ENCODE measurements around the gene RACK1. TPM values are rescaled to one million over a fixed set of nuclear protein-coding genes. Genes with fewer than 3 reads are reported as not detected.
A peak's percentile ranks its signal among the peaks of the same experiment; 100 is the strongest.

Gene RACK1
- total RNA-seq, 2 experiments from 2014 or later, result 2,077 to 5,614 TPM

GRCh38 chr5:181259974-181260719, 16.4 kb upstream of the RACK1 start:
- Histone ChIP-seq H3K4me2 (ENCODE audit: low read length) (peak overlapping the region; percentile 86), H4K20me1 (ENCODE audit: insufficient read depth, low read length) (peaks cover 24% of the 10 kb centered on the region; the same call in 1 of the 2 replicates), H3K4me3 (ENCODE audit: low read depth, low read length, poor library complexity, severe bottlenecking) (peak overlapping the region; percentile 81), H3K27ac (ENCODE audit: low read depth, low read length, poor library complexity, severe bottlenecking) (peak overlapping the region; percentile 77), H3K9me2 (ENCODE audit: insufficient read depth, low read length) (no peaks in the 10 kb centered on the region), H2AFZ (ENCODE audit: low read length) (peak overlapping the region; percentile 14; the same call in 1 of the 2 replicates), H3K9me3 (ENCODE audit: low read length) (peaks cover 4% of the 10 kb centered on the region; the same call in 1 of the 2 replicates), H3K4me1 (ENCODE audit: insufficient read depth, low read length, poor library complexity, severe bottlenecking) (peaks cover 33% of the 10 kb centered on the region), H3K36me3 (ENCODE audit: insufficient read depth, low read length) (peaks cover 50% of the 10 kb centered on the region), H3K79me2 (ENCODE audit: insufficient read depth, low read depth, low read length) (peaks cover 70% of the 10 kb centered on the region)
- ChIA-PET POLR2A (interaction anchor here (0.7 to 3.1 kb wide), 9 partner anchors 9 to 75 kb away, joined by 3 to 20 read pairs (median 5); partner anchors contain the start of genes RACK1 and TRIM41), CTCF (ENCODE audit: unreplicated experiment) (no interaction called here)
- TSS peak; percentile 26 for BruUV-seq (replicated peaks)
- DNase-seq (ENCODE audit: low spot score), result no peak
- no peak for TF ChIP-seq CTCF (conservative IDR thresholded peaks at IDR 0.05; ENCODE audit: low read length)
- TF ChIP-seq EZH2phosphoT487 (IDR thresholded peaks at IDR 0.05; ENCODE audit: borderline replicate concordance, low read depth, low read length), result no peak
- intact Hi-C loops (cut with micrococcal nuclease; ENCODE audit: unreplicated experiment), result no loop called here

GRCh38 chr5:181259283-181259682, 15.6 kb upstream of the RACK1 start:
- peak overlapping the region; percentile 86 for H3K4me2 ChIP-seq (ENCODE audit: low read length)
- no peak overlapping the region for H3K27ac ChIP-seq (ENCODE audit: low read depth, low read length, poor library complexity, severe bottlenecking)
- H3K36me3 ChIP-seq (ENCODE audit: insufficient read depth, low read length), result peaks cover 59% of the 10 kb centered on the region
- DNase-seq (ENCODE audit: low spot score), result no peak
- H3K9me2 ChIP-seq (ENCODE audit: insufficient read depth, low read length), result no peaks in the 10 kb centered on the region
- no peak for TF ChIP-seq EZH2phosphoT487 (IDR thresholded peaks at IDR 0.05; ENCODE audit: borderline replicate concordance, low read depth, low read length)
- no peak for TF ChIP-seq CTCF (conservative IDR thresholded peaks at IDR 0.05; ENCODE audit: low read length)
- H3K9me3 ChIP-seq (ENCODE audit: low read length), result peaks cover 4% of the 10 kb centered on the region; the same call in 1 of the 2 replicates
- intact Hi-C loops (cut with micrococcal nuclease; ENCODE audit: unreplicated experiment), result no loop called here
- peaks cover 77% of the 10 kb centered on the region for H3K79me2 ChIP-seq (ENCODE audit: insufficient read depth, low read depth, low read length)
- no TSS peak for BruUV-seq (replicated peaks)
- peak overlapping the region; percentile 81 for H3K4me3 ChIP-seq (ENCODE audit: low read depth, low read length, poor library complexity, severe bottlenecking)
- ChIA-PET POLR2A (interaction anchor here (0.7 to 3.1 kb wide), 2 partner anchors 8 to 10 kb away, joined by 3 to 18 read pairs; no protein-coding TSS in a partner anchor), CTCF (ENCODE audit: unreplicated experiment) (no interaction called here)
- peaks cover 33% of the 10 kb centered on the region for H3K4me1 ChIP-seq (ENCODE audit: insufficient read depth, low read length, poor library complexity, severe bottlenecking)
- H4K20me1 ChIP-seq (ENCODE audit: insufficient read depth, low read length), result peaks cover 27% of the 10 kb centered on the region; the same call in 1 of the 2 replicates
- H2AFZ ChIP-seq (ENCODE audit: low read length), result no peak overlapping the region

GRCh38 chr5:181258576-181258975, 14.9 kb upstream of the RACK1 start:
- CTCF ChIA-PET (ENCODE audit: unreplicated experiment), result no interaction called here
- BruUV-seq (replicated peaks), result no TSS peak
- peak overlapping the region; percentile 86 for H3K4me2 ChIP-seq (ENCODE audit: low read length)
- intact Hi-C loops (cut with micrococcal nuclease; ENCODE audit: unreplicated experiment), result no loop called here
- peaks cover 33% of the 10 kb centered on the region for H3K4me1 ChIP-seq (ENCODE audit: insufficient read depth, low read length, poor library complexity, severe bottlenecking)
- H3K79me2 ChIP-seq (ENCODE audit: insufficient read depth, low read depth, low read length), result peaks cover 78% of the 10 kb centered on the region
- POLR2A ChIA-PET, result interaction anchor here (0.7 to 3.1 kb wide), 2 partner anchors 7 to 10 kb away, joined by 3 to 18 read pairs; no protein-coding TSS in a partner anchor
- H3K9me3 ChIP-seq (ENCODE audit: low read length), result peaks cover 4% of the 10 kb centered on the region; the same call in 1 of the 2 replicates
- H3K27ac ChIP-seq (ENCODE audit: low read depth, low read length, poor library complexity, severe bottlenecking), result no peak overlapping the region
- H4K20me1 ChIP-seq (ENCODE audit: insufficient read depth, low read length), result peaks cover 27% of the 10 kb centered on the region; the same call in 1 of the 2 replicates
- no peak for DNase-seq (ENCODE audit: low spot score)
- TF ChIP-seq CTCF (conservative IDR thresholded peaks at IDR 0.05; ENCODE audit: low read length) (no peak), EZH2phosphoT487 (IDR thresholded peaks at IDR 0.05; ENCODE audit: borderline replicate concordance, low read depth, low read length) (no peak)
- H3K4me3 ChIP-seq (ENCODE audit: low read depth, low read length, poor library complexity, severe bottlenecking), result peak overlapping the region; percentile 81
- H3K9me2 ChIP-seq (ENCODE audit: insufficient read depth, low read length), result no peaks in the 10 kb centered on the region
- H2AFZ ChIP-seq (ENCODE audit: low read length), result no peak overlapping the region
- H3K36me3 ChIP-seq (ENCODE audit: insufficient read depth, low read length), result peaks cover 58% of the 10 kb centered on the region
